SK-N-SH treated with all-trans-retinoic acid at 6 μM for 48 hours (cell line): ENCODE results near the gene WNT1.

Source experiments
- ATAC-seq: fragments of 200-7000 bp; cut with Tn5 transposase; 3 replicates; pipeline ENCODE4 v1.9.1; 2020; ENCODE audit warnings: mild to moderate bottlenecking, moderate library complexity
- ARNTL ChIP-seq: fragments of 450-650 bp; formaldehyde crosslinking; IDR thresholded peaks from 2 replicates; pipeline ENCODE4 v1.5.0; 2020; ENCODE audit warnings: low read depth, mild to moderate bottlenecking, moderate library complexity, borderline replicate concordance
- BACH2 ChIP-seq: fragments of 250-450 bp; sonication (Bioruptor Pico); IDR thresholded peaks from 2 replicates; pipeline ENCODE4 v1.9.0; 2021; ENCODE audit warnings: mild to moderate bottlenecking, borderline replicate concordance
- CREB5 ChIP-seq: fragments of 250-450 bp; sonication (Bioruptor Pico); IDR thresholded peaks from 2 replicates; pipeline ENCODE4 v1.5.1; 2020; ENCODE audit warnings: low read depth, mild to moderate bottlenecking, moderate library complexity
- CSDC2 ChIP-seq: fragments of 250-450 bp; sonication (Bioruptor Pico); IDR thresholded peaks from 2 replicates; pipeline ENCODE4 v1.5.0; 2020; ENCODE audit warnings: mild to moderate bottlenecking, moderate library complexity
- ESRRG ChIP-seq: fragments of 250-450 bp; sonication (Bioruptor Pico); IDR thresholded peaks from 2 replicates; pipeline ENCODE4 v1.6.1; 2021; ENCODE audit warnings: mild to moderate bottlenecking
- GLIS3 ChIP-seq: fragments of 250-450 bp; sonication (Bioruptor Pico); IDR thresholded peaks from 2 replicates; pipeline ENCODE4 v1.5.0; 2020; ENCODE audit warnings: mild to moderate bottlenecking, moderate library complexity
- ISL1 ChIP-seq: fragments of 250-450 bp; sonication (Bioruptor Pico); IDR thresholded peaks from 2 replicates; pipeline ENCODE4 v2.1.2; 2022; ENCODE audit warnings: mild to moderate bottlenecking, moderate library complexity
- OSR1 ChIP-seq: fragments of 250-450 bp; sonication (Bioruptor Pico); IDR thresholded peaks from 2 replicates; pipeline ENCODE4 v1.8.0; 2022; ENCODE audit warnings: moderate library complexity, mild to moderate bottlenecking, inconsistent platforms
- PATZ1 ChIP-seq: fragments of 250-450 bp; sonication (Bioruptor Pico); IDR thresholded peaks from 2 replicates; pipeline ENCODE4 v1.8.0; 2020; ENCODE audit warnings: mild to moderate bottlenecking, moderate library complexity, borderline replicate concordance
- POU6F1 ChIP-seq: fragments of 250-450 bp; sonication (Bioruptor Pico); IDR thresholded peaks from 2 replicates; pipeline ENCODE4 v1.8.0; 2021; ENCODE audit warnings: low read depth, mild to moderate bottlenecking, moderate library complexity, borderline replicate concordance
- PPARA ChIP-seq: fragments of 250-450 bp; sonication (Bioruptor Pico); IDR thresholded peaks from 2 replicates; pipeline ENCODE4 v1.5.0; 2020; ENCODE audit warnings: mild to moderate bottlenecking, borderline replicate concordance
- RARB ChIP-seq: fragments of 250-450 bp; sonication (Bioruptor Pico); IDR thresholded peaks from 2 replicates; pipeline ENCODE4 v1.8.0; 2021; ENCODE audit warnings: mild to moderate bottlenecking, moderate library complexity
- SNAI2 ChIP-seq: fragments of 250-450 bp; sonication (Bioruptor Pico); IDR thresholded peaks from 2 replicates; pipeline ENCODE4 v1.5.0; 2020; ENCODE audit warnings: mild to moderate bottlenecking, moderate library complexity
- TCF4 ChIP-seq: fragments of 250-450 bp; sonication (Bioruptor Pico); IDR thresholded peaks from 2 replicates; pipeline ENCODE4 v1.8.0; 2021; ENCODE audit warnings: mild to moderate bottlenecking, moderate library complexity, borderline replicate concordance
- TOX ChIP-seq: fragments of 250-450 bp; sonication (Bioruptor Pico); IDR thresholded peaks from 2 replicates; pipeline ENCODE4 v1.8.0; 2021; ENCODE audit warnings: mild to moderate bottlenecking, moderate library complexity, borderline replicate concordance
- ZC3H10 ChIP-seq: fragments of 250-450 bp; sonication (Bioruptor Pico); IDR thresholded peaks from 2 replicates; pipeline ENCODE4 v1.5.1; 2021; ENCODE audit warnings: mild to moderate bottlenecking, moderate library complexity
- ZFP3 ChIP-seq: fragments of 250-450 bp; sonication (Bioruptor Pico); IDR thresholded peaks from 2 replicates; pipeline ENCODE4 v1.5.0; 2020; ENCODE audit warnings: mild to moderate bottlenecking, moderate library complexity
- ZFP30 ChIP-seq: fragments of 450-650 bp; formaldehyde crosslinking; IDR thresholded peaks from 2 replicates; pipeline ENCODE4 v1.5.0; 2022; ENCODE audit warnings: mild to moderate bottlenecking, moderate library complexity
- ZNF565 ChIP-seq: fragments of 450-650 bp; formaldehyde crosslinking; conservative IDR thresholded peaks from 2 replicates; pipeline ENCODE4 v1.5.0; 2020; ENCODE audit warnings: low read depth, mild to moderate bottlenecking, moderate library complexity
- ZNF70 ChIP-seq: fragments of 450-650 bp; formaldehyde crosslinking; IDR thresholded peaks from 2 replicates; pipeline ENCODE4 v1.5.0; 2020; ENCODE audit warnings: mild to moderate bottlenecking, moderate library complexity
- ZNF8 ChIP-seq: fragments of 450-650 bp; formaldehyde crosslinking; IDR thresholded peaks from 2 replicates; pipeline ENCODE4 v1.5.0; 2020; ENCODE audit warnings: mild to moderate bottlenecking, moderate library complexity
- TF ChIP-seq, protein P1 (sequence below): fragments of 250-450 bp; sonication (Bioruptor Pico); IDR thresholded peaks from 2 replicates; pipeline ENCODE4 v1.5.1; 2021; ENCODE audit warnings: mild to moderate bottlenecking, moderate library complexity

WNT1 gene

DNA sequence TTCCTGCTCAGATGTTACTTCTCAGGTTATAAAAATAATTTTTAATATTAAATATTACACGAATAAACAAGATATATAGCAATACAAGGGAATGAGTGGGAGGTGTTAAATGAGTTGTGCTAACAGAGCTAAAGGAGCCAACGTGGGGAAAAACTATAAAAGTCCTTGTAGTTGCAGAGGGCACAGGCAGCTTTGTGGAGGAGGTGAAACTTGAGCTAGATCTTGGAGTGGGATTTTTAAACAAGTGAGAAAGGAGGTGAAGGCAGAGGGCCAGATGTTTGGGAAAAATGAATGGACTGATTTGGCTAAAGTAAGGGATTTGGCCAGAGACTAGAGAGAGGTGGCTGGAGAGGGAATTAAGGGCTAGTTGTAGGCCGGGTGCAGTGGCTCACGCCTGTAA is 47.6 kb upstream of the WNT1 start (continued):
- TF ChIP-seq CSDC2 (CRISPR knock-in tag) (no peak), ZC3H10 (CRISPR knock-in tag) (no peak), SNAI2 (CRISPR knock-in tag) (no peak)

DNA sequence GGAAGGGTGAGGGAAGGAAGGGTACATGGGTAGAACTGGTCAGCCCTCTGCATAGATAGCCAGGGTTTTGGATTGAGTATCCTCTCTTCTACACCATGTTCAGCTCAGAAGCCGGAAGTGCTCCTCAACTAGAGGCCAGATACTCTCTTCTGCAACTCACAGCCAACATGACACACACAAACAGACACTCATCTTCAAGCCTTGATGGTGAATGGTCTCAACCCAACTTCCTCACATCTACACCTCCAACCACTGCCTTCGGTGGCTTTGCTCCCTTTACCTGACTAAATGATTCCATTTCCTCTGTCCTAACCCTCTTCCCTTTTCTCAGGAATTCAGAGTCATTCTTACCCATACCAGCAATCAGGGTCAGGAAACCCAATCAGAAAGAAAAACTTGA is 45.2 kb upstream of the WNT1 start:
- ATAC-seq, result no peak
- TF ChIP-seq BACH2 (CRISPR knock-in tag), result no peak
- TF ChIP-seq SNAI2 (CRISPR knock-in tag), result no peak
- no peak for TF ChIP-seq ISL1 (CRISPR knock-in tag)
- TF ChIP-seq, all 23 proteins: peak for 0

DNA sequence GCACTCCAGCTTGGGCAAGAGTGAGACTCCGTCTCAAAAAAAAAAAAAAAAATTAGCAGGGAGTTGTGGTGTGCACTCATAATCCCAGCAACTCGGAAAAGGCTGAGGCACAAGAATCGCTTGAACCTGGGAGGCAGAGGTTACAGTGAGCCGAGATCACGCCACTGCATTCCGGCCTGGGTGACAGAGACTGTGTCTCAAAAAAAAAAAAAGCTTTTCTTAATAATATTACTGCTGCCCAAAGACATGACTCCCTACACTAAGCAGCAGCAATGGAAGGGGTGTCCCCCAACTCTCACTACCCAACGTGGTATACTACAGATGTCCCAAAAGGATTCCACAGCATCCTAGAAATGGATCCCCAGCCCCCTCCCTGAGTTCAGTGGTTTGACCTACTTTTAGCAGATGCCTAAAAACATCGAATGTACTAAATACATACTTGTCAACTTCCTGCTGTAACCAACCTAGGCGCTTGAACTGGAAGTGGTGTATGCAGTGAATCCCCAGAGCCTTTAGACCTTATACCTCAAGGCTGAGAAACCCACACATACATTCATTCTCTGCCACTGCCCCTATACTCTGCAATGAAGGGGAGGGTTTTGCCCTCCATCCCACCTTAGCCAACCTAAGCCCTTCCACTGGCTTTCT is 44.3 kb upstream of the WNT1 start:
- TF ChIP-seq SNAI2 (CRISPR knock-in tag) (no peak), RARB (CRISPR knock-in tag) (no peak), TCF4 (CRISPR knock-in tag) (no peak), CREB5 (CRISPR knock-in tag) (no peak), ZFP3 (CRISPR knock-in tag) (no peak), ZC3H10 (CRISPR knock-in tag) (no peak), ESRRG (CRISPR knock-in tag) (no peak), ZFP30 (CRISPR knock-in tag) (no peak), ZNF565 (no peak), TOX (CRISPR knock-in tag) (no peak), ISL1 (CRISPR knock-in tag) (no peak), ZNF8 (no peak), POU6F1 (CRISPR knock-in tag) (no peak), PPARA (CRISPR knock-in tag) (no peak), BACH2 (CRISPR knock-in tag) (no peak), CSDC2 (CRISPR knock-in tag) (no peak)
- TF ChIP-seq, protein P1, sequence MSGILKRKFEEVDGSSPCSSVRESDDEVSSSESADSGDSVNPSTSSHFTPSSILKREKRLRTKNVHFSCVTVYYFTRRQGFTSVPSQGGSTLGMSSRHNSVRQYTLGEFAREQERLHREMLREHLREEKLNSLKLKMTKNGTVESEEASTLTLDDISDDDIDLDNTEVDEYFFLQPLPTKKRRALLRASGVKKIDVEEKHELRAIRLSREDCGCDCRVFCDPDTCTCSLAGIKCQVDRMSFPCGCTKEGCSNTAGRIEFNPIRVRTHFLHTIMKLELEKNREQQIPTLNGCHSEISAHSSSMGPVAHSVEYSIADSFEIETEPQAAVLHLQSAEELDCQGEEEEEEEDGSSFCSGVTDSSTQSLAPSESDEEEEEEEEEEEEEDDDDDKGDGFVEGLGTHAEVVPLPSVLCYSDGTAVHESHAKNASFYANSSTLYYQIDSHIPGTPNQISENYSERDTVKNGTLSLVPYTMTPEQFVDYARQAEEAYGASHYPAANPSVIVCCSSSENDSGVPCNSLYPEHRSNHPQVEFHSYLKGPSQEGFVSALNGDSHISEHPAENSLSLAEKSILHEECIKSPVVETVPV, result no peak
- no peak for ATAC-seq

GRCh38 chr12:48934312-48934706 is 43.8 kb upstream of the WNT1 start:
- TF ChIP-seq RARB (CRISPR knock-in tag) (no peak), PPARA (CRISPR knock-in tag) (no peak), TCF4 (CRISPR knock-in tag) (no peak), ZNF565 (no peak), SNAI2 (CRISPR knock-in tag) (no peak), CSDC2 (CRISPR knock-in tag) (no peak), CREB5 (CRISPR knock-in tag) (no peak), PATZ1 (no peak), TOX (CRISPR knock-in tag) (no peak), ESRRG (CRISPR knock-in tag) (no peak), ARNTL (CRISPR knock-in tag) (no peak), ZNF70 (CRISPR knock-in tag) (no peak), OSR1 (CRISPR knock-in tag) (no peak), ZFP3 (CRISPR knock-in tag) (no peak), GLIS3 (no peak), ZFP30 (CRISPR knock-in tag) (no peak), ISL1 (CRISPR knock-in tag) (no peak)
- TF ChIP-seq, protein P1, result no peak
- no peak for ATAC-seq
